H9 (cell line): ENCODE data around the gene DNAJC8. TPM values are rescaled to one million over a fixed set of nuclear protein-coding genes. Genes with fewer than 3 reads are reported as not detected.

Experiments used
- DNase-seq: peaks from one replicate; pipeline ENCODE4 v3.0.0-alpha.2; 2017
- H2AFZ ChIP-seq: one replicate; pipeline ENCODE4 v1.6.1; 2013; ENCODE audit warnings: mild to moderate bottlenecking, low read length, control low read depth, moderate library complexity
- H2AK5ac ChIP-seq: 2 replicates; pipeline ENCODE4 v1.6.1; 2013; ENCODE audit warnings: low read length, control low read depth, mixed read lengths; ENCODE audit not compliant: insufficient read length
- H2BK120ac ChIP-seq: one replicate; pipeline ENCODE4 v1.6.1; 2013; ENCODE audit warnings: low read depth, mild to moderate bottlenecking, low read length, control low read depth, inconsistent platforms; ENCODE audit not compliant: poor library complexity, severe bottlenecking
- H2BK12ac ChIP-seq: 2 replicates; pipeline ENCODE4 v1.6.1; 2013; ENCODE audit warnings: low read length, control low read depth, mixed read lengths, low read depth; ENCODE audit not compliant: insufficient read length
- H2BK15ac ChIP-seq: 2 replicates; pipeline ENCODE4 v1.6.1; 2013; ENCODE audit warnings: low read depth, low read length, control low read depth
- H2BK20ac ChIP-seq: one replicate; pipeline ENCODE4 v1.6.1; 2013; ENCODE audit warnings: low read depth, mild to moderate bottlenecking, low read length, control low read depth, inconsistent platforms; ENCODE audit not compliant: poor library complexity, severe bottlenecking
- H2BK5ac ChIP-seq: 2 replicates; pipeline ENCODE4 v1.6.1; 2013; ENCODE audit warnings: low read length, control low read depth, mixed read lengths; ENCODE audit not compliant: insufficient read length
- H3K14ac ChIP-seq: 2 replicates; pipeline ENCODE4 v1.6.1; 2013; ENCODE audit warnings: low read length, control low read depth; ENCODE audit not compliant: insufficient read depth
- H3K18ac ChIP-seq: 2 replicates; pipeline ENCODE4 v1.6.1; 2013; ENCODE audit warnings: low read depth, mild to moderate bottlenecking, mixed read lengths, low read length, control low read depth; ENCODE audit not compliant: insufficient read length
- H3K23ac ChIP-seq: 2 replicates; pipeline ENCODE4 v1.6.1; 2013; ENCODE audit warnings: low read length, control low read depth, mixed read lengths, low read depth; ENCODE audit not compliant: insufficient read length
- H3K23me2 ChIP-seq: 2 replicates; pipeline ENCODE4 v1.6.1; 2013; ENCODE audit warnings: low read depth, mild to moderate bottlenecking, mixed read lengths, low read length, control low read depth; ENCODE audit not compliant: insufficient read length, poor library complexity, severe bottlenecking
- H3K27ac ChIP-seq: 2 replicates; pipeline ENCODE4 v1.5.1; 2013; ENCODE audit warnings: low read length, control low read depth, mixed read lengths, low read depth; ENCODE audit not compliant: insufficient read length
- H3K27me3 ChIP-seq: 2 replicates; pipeline ENCODE4 v1.6.1; 2013; ENCODE audit warnings: low read length, control low read depth, inconsistent platforms; ENCODE audit not compliant: insufficient read depth
- H3K4ac ChIP-seq: 2 replicates; pipeline ENCODE4 v1.6.1; 2013; ENCODE audit warnings: low read depth, mild to moderate bottlenecking, control low read depth, inconsistent platforms, low read length, moderate library complexity
- H3K4me1 ChIP-seq: 2 replicates; pipeline ENCODE4 v1.6.1; 2013; ENCODE audit warnings: low read length, control low read depth, inconsistent platforms; ENCODE audit not compliant: insufficient read depth
- H3K4me2 ChIP-seq: 2 replicates; pipeline ENCODE4 v1.6.1; 2013; ENCODE audit warnings: low read length, control low read depth, mixed read lengths; ENCODE audit not compliant: insufficient read length, insufficient read depth
- H3K56ac ChIP-seq: 2 replicates; pipeline ENCODE4 v1.6.1; 2013; ENCODE audit warnings: low read depth, mild to moderate bottlenecking, mixed read lengths, low read length, control low read depth; ENCODE audit not compliant: insufficient read length
- H3K79me1 ChIP-seq: 2 replicates; pipeline ENCODE4 v1.6.1; 2013; ENCODE audit warnings: low read depth, mild to moderate bottlenecking, moderate library complexity, low read length, control low read depth, inconsistent platforms; ENCODE audit not compliant: insufficient read depth, poor library complexity, severe bottlenecking
- H3K79me2 ChIP-seq: 2 replicates; pipeline ENCODE4 v1.6.1; 2013; ENCODE audit warnings: low read length, control low read depth, inconsistent platforms; ENCODE audit not compliant: insufficient read depth
- H3K9ac ChIP-seq: 2 replicates; pipeline ENCODE4 v1.6.1; 2013; ENCODE audit warnings: low read length, control low read depth, mixed read lengths; ENCODE audit not compliant: insufficient read length; ENCODE audit errors: extremely low read depth
- H3K9me3 ChIP-seq: one replicate; pipeline ENCODE4 v1.6.1; 2013; ENCODE audit warnings: low read depth, low read length, inconsistent platforms; ENCODE audit not compliant: control insufficient read depth
- H3T11ph ChIP-seq: one replicate; pipeline ENCODE4 v1.6.1; 2013; ENCODE audit warnings: mild to moderate bottlenecking, low read length, control low read depth, inconsistent platforms
- H4K20me1 ChIP-seq: one replicate; pipeline ENCODE4 v1.6.1; 2013; ENCODE audit not compliant: control insufficient read depth, insufficient read length, insufficient read depth
- H4K5ac ChIP-seq: 2 replicates; pipeline ENCODE4 v1.6.1; 2013; ENCODE audit warnings: low read depth, mild to moderate bottlenecking, mixed read lengths, low read length, control low read depth; ENCODE audit not compliant: insufficient read length
- H4K8ac ChIP-seq: replicated peaks from 2 replicates; pipeline ENCODE4 v1.6.1; 2013; ENCODE audit warnings: low read length, control low read depth, mixed read lengths, low read depth; ENCODE audit not compliant: insufficient read length
- H4K91ac ChIP-seq: 2 replicates; pipeline ENCODE4 v1.6.1; 2013; ENCODE audit warnings: low read depth, mild to moderate bottlenecking, moderate library complexity, mixed read lengths, low read length, control low read depth; ENCODE audit not compliant: insufficient read length
- H3K27ac Mint-ChIP-seq, 3 experiments: 2 replicates in 2 of 3; 3 replicates in 1 of 3; pipeline ENCODE4 v1.8.0; 2020 to 2021; ENCODE audit warnings: mixed read lengths in 3 of 3, mild to moderate bottlenecking in 1 of 3, moderate library complexity in 1 of 3
- H3K27me3 Mint-ChIP-seq: 2 replicates; pipeline ENCODE4 v1.8.0; 2021; ENCODE audit warnings: low read depth, mild to moderate bottlenecking, moderate library complexity, mixed read lengths
- H3K36me3 Mint-ChIP-seq, 3 experiments: 2 replicates in 2 of 3; 3 replicates in 1 of 3; pipeline ENCODE4 v1.8.0; 2020 to 2021; ENCODE audit warnings: low read depth in 3 of 3, mixed read lengths in 3 of 3; ENCODE audit not compliant: insufficient read depth in 1 of 3
- H3K4me1 Mint-ChIP-seq, 2 experiments: 2 replicates each; pipeline ENCODE4 v1.8.0; 2020; ENCODE audit warnings: mixed read lengths in 2 of 2
- H3K4me3 Mint-ChIP-seq, 2 experiments: 2 replicates in 1 of 2; 3 replicates in 1 of 2; pipeline ENCODE4 v1.8.0; 2020 to 2021; ENCODE audit warnings: mild to moderate bottlenecking in 2 of 2, mixed read lengths in 2 of 2, moderate library complexity in 1 of 2
- H3K9me3 Mint-ChIP-seq, 2 experiments: 2 replicates in 1 of 2; 3 replicates in 1 of 2; pipeline ENCODE4 v1.8.0; 2020; ENCODE audit warnings: mild to moderate bottlenecking in 2 of 2, mixed read lengths in 2 of 2, moderate library complexity in 1 of 2
- WGBS: extraction: QIAGEN DNeasy Blood & Tissue Kit; methylation state at CpG from one replicate; pipeline ENCODE4 v1.1.7; 2013; ENCODE audit warnings: missing lambda C conversion rate, low lambda C conversion rate, mixed read lengths; ENCODE audit not compliant: insufficient read length; ENCODE audit errors: extremely low coverage; 5-methylcytosine and 5-hydroxymethylcytosine counted together
- total RNA-seq: library from RNA; stranded (reverse); gene quantifications from 2 replicates; pipeline ENCODE4 v1.2.1, GENCODE V29; 2021
- TF ChIP-seq, protein P1 (sequence below): fragments of 200-600 bp; sonication (generic); conservative IDR thresholded peaks from 3 replicates; pipeline ENCODE4 v1.8.0; 2021; ENCODE audit warnings: antibody characterized with exemption, mild to moderate bottlenecking

Gene DNAJC8
- total RNA-seq, 1 experiment from 2014 or later: 132 TPM

DNA sequence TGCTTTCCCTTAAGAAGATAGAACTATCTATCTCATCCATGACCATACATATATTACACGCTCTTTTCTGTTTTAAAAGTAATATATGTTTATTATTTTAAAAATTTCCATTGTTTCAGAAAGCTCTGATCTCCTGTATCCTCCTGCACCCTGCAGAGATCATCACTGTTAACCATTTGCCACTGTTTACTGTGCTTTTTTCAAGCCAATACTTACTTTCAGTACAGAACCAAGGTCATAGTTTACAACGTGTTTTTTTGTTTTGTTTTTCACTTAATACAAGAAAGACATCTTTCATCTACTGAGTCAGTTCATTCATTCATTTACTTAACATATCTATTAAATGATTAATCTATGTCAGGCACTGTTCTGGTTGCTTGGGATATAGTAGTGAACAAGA lies 36.7 kb upstream of the DNAJC8 start:
- H3K79me2 ChIP-seq: peaks cover 17% of the 10 kb centered on the region; the same call in 1 of the 2 replicates
- TF ChIP-seq, protein P1, sequence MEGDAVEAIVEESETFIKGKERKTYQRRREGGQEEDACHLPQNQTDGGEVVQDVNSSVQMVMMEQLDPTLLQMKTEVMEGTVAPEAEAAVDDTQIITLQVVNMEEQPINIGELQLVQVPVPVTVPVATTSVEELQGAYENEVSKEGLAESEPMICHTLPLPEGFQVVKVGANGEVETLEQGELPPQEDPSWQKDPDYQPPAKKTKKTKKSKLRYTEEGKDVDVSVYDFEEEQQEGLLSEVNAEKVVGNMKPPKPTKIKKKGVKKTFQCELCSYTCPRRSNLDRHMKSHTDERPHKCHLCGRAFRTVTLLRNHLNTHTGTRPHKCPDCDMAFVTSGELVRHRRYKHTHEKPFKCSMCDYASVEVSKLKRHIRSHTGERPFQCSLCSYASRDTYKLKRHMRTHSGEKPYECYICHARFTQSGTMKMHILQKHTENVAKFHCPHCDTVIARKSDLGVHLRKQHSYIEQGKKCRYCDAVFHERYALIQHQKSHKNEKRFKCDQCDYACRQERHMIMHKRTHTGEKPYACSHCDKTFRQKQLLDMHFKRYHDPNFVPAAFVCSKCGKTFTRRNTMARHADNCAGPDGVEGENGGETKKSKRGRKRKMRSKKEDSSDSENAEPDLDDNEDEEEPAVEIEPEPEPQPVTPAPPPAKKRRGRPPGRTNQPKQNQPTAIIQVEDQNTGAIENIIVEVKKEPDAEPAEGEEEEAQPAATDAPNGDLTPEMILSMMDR: no peak
- no peak overlapping the region for H3K14ac ChIP-seq

More for the DNA sequence above, 36.7 kb upstream of the DNAJC8 start:
- H2BK20ac ChIP-seq: no peak overlapping the region
- no peak overlapping the region for H3K4me2 ChIP-seq
- no peak overlapping the region for H3T11ph ChIP-seq
- peaks cover 11% of the 10 kb centered on the region for H3K4me1 ChIP-seq
- H3K27me3 ChIP-seq: no peaks in the 10 kb centered on the region
- DNase-seq: no peak
- Mint-ChIP-seq H3K9me3 (no peaks in the 10 kb centered on the region), H3K27me3 (no peaks in the 10 kb centered on the region), H3K4me3 (no peak overlapping the region), H3K36me3 (peaks cover 19 to 46% (median 38%) of the 10 kb centered on the region in 3 experiments; a peak in 6 of 7 replicates), H3K27ac (peak overlapping the region in 1 of 3 experiments; percentile 37; a peak in 1 of 7 replicates), H3K4me1 (peaks cover 31 to 34% of the 10 kb centered on the region in 2 experiments)
- no peaks in the 10 kb centered on the region for H4K20me1 ChIP-seq
- H3K27ac ChIP-seq: no peak overlapping the region
- no peak overlapping the region for H2BK12ac ChIP-seq
- no peak overlapping the region for H4K8ac ChIP-seq
- H3K4ac ChIP-seq: no peak overlapping the region
- H2BK15ac ChIP-seq: no peak overlapping the region
- no peak overlapping the region for H2BK5ac ChIP-seq
- H3K79me1 ChIP-seq: peaks cover 4% of the 10 kb centered on the region
- H3K23me2 ChIP-seq: no peaks in the 10 kb centered on the region
- no peak overlapping the region for H2AFZ ChIP-seq
- no CpG with 5 or more reads among the region's 2 CpGs for WGBS
- no peak overlapping the region for H3K9ac ChIP-seq
- no peak overlapping the region for H2BK120ac ChIP-seq
- no peak overlapping the region for H4K91ac ChIP-seq
- H3K18ac ChIP-seq: no peak overlapping the region
- no peak overlapping the region for H3K23ac ChIP-seq
- H2AK5ac ChIP-seq: no peak overlapping the region
- no peak overlapping the region for H3K56ac ChIP-seq
- H4K5ac ChIP-seq: no peak overlapping the region
- no peaks in the 10 kb centered on the region for H3K9me3 ChIP-seq
